HG03135 (cell line): ENCODE results near the gene SMIM35.

Experiments
- ATAC-seq: cut with Tn5 transposase; IDR thresholded peaks from one replicate; pipeline ENCODE4 v1.9.1; 2021; ENCODE audit warnings: mild to moderate bottlenecking, moderate library complexity; ENCODE audit not compliant: unreplicated experiment

SMIM35 gene

DNA sequence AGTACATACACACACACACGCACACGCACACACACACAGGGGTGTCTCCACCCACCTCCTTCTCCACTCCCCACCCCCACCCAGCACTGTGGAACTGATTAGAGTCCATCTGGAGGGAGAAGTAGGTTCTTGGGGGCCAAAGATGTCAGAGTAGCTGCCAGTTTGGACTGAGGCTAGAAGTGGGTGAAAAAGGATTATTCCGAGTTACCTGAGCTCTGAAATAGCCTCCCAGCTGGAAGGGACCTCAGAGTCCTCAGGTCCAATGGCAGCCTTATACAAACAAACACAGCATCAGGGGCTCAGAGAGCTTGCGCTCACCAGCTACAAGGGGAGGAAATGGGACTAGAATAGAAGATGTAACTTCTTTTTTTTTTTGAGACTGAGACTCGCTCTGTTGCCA lies 79.7 kb downstream of the SMIM35 start:
- ATAC-seq: no peak

DNA sequence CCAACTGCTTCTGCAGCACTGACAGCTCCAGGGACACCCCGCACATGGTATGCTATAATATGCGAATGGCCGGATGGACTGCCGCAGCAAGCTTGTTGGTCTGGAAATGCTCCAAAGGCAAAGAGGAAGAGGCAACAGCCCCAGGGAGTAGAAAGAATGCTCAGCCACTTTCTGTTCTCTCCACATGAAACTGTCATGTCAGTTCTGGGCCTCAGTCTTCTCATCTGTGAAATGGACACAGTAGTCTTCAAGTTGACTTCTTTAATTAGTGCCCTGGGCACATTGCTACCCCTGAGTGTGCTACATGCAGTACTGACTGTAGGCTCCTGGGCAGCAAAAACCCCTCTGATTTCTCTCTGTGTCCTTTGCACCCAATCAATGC lies 80.6 kb downstream of the SMIM35 start:
- ATAC-seq: no peak

DNA sequence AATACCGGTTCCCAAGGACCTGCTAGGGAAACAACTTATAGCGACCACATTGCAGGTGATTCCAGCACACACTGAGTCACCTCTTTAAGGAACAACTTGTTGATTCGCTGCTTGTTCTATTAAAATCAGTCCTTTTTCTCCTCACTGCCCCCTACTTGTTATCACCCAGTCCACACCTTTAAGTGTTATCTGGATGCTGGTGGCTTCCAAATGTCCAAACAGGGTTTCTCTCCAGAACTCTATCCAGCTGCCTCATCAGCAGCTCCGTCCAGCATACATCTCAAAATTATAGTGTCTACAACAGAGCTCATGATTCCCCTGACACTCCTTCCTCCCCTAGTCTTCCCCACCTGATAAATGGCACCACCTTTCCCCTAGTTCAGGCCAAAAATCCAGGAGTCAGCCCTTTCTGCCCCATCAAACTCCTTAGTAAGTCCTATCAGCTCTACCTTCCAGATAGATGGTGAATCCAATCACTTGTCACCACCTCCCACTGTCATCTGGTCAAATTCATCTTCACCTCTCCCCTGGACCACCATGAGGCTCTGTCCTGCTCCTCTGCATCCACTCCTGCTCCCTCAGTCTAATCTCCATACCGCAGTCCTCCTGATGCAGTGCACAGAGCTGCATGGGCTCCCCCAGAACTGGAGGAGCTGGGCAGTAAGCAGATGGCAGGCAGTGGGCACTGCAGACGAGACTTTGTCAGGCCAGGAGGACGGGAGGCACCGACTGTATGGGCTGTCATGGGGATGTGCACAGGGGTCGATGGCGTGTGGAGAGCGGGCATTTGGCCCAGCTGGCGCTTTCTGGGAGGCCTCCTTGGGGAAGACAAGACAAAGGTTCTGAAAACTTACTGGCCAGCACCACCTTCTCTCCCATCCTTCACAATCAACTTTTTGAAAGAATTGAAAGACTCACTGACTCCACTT lies 81.3 kb downstream of the SMIM35 start:
- ATAC-seq: no peak

DNA sequence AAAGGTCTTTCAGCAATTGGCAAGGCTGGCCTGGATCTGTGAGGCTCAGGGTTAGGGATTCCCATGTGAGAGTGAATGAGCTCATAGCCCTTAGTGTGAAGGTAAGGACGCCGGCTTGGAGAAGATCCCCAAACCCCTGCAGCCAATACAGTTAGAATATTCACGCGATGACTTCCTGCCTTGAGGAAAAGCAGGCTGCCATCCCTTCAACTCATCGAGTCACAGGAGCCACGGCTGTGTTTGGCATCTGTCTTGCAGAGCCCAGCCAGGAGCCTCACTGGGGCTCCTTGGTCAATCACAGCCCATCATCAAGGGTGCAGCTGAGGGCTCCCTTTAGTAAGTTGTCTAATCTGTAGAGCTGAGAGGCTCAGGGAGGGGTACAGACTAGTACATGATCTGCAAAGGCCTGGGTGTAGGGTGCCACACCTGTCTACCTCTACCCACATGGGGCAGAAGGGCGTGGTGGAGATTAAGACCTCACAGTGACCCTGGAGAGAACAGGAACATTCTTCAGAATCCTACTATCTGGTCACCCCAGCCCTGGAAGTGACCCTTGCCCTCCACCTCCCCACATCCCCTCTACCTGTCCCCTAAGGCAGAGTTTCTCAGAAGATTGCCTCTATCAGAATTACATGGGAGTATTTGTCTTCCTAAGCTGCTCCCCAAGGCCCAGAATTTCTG lies 82.1 kb downstream of the SMIM35 start:
- no peak for ATAC-seq

DNA sequence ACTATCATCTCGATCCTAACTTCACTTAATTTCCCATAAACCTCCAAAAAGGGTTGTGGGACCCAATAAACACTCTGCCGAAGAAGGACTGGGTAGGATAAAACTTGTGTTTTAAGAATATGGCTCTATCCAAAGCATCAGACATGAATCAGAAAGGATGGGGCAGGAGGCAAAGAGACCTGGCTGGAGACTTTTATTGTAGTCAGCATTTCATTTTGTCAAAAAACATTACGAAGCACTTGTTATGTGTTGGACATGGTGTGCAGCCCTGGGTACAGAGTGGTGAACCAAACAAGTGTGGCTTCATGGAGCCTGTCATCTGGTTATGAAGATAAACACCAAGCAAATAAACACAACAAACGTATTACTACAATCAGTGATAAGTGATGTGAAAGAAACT lies 83.3 kb downstream of the SMIM35 start:
- ATAC-seq: no peak

DNA sequence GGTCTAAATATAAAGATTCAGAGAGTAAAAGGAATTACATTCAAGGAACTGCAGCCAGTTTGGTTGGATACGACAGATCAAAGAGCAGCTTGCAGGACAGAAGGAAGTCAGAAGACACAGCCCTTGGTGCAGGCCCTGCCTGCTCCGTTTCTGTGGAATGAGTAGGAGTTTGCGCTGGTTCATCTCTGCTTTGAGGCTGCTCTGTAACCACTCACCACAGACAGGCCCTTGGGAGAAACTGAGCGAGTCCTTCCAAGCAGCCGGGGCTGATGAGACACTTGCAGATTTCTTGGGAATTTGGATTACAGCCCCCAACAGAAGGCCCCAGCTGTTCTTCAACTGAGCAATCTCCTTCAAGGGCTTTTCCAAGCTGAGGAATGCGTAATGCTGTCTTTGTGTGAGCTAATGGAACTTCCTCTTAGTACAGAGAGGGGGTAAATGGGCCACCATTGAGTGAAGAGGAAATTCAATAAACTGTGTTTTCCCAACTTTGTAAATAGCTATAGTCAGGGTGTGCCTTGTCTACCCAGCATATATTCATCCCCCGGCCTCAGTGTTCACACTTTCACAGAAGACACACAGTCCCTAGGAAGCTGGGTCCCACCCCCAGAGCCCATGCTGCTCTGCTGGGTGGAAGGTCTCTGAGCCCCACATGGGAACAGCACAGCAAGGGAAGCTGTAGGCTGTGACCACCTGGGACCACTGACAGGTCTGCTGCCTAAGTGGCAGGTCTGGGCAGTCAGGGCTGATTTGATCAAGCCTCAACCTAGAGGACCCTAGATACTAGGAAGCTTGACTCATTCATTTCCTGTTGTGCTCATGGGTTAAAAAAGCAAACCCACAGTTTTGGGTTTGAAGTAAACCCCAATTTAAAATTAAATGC lies 84.0 kb downstream of the SMIM35 start:
- ATAC-seq: no peak

DNA sequence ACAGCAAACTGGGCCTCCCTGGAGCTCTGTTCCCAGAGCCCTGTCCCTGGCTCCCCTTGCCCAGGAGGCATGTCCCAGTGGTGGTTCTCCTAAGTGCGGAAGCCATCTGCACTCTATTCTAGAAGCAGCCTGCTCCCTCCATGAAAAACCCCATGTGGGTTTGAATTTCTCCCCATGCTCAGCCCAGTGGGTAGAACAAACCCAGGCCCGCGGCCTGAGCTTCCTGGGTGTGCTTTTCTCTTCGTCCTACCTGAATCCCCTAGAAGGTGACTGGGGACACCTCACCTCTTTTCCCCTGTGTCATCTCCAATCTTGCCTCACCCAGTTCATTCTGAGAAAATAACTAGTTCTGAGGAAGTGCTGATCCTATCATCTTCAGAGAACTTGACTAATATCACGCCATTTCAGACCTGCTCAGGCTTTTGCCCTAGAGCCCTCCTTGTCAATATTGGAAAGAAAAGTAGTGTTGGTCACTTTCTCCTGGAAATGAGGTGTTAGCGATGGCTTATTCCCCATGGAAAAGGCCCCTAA lies 84.7 kb downstream of the SMIM35 start:
- no peak for ATAC-seq

DNA sequence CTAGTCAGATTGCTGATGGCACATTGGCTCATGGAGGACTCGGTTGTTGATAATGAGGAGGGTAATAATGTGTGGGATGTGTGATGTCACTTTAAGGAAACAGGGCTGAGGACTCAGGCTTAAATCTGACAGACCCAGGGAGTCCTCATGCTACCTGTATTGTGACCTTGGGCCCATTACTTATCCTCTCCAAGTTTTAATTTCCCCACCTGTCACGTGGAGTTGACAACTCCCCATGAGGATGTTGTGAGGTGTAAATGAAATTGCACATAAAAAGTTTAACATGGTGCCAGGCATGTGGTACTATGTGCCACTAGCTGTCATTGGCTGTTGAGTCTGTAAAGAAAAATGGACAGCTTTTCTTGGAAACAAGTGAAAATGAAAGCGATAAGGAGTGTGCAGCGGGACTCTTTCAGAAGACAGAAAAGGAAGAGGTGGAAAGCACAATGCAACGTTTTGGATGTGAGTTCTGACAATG lies 85.2 kb downstream of the SMIM35 start:
- no peak for ATAC-seq

DNA sequence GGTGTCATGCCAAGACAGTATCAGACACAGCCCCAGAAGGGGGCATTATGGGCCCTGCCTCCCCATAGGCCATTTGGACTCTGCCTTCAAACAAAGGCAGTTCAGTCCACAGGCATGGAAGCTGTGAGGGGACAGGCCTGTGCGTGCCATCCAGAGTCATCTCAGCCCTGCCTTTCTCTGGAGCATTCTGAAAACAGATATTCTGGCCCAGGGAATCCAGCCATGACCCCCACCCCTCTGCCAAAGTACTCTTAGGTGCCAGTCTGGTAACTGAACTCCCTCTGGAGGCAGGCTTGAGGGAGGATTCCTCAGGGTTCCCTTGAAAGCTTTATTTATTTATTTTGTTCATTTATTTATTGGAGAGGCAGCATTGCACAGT lies 85.9 kb downstream of the SMIM35 start:
- ATAC-seq: no peak

DNA sequence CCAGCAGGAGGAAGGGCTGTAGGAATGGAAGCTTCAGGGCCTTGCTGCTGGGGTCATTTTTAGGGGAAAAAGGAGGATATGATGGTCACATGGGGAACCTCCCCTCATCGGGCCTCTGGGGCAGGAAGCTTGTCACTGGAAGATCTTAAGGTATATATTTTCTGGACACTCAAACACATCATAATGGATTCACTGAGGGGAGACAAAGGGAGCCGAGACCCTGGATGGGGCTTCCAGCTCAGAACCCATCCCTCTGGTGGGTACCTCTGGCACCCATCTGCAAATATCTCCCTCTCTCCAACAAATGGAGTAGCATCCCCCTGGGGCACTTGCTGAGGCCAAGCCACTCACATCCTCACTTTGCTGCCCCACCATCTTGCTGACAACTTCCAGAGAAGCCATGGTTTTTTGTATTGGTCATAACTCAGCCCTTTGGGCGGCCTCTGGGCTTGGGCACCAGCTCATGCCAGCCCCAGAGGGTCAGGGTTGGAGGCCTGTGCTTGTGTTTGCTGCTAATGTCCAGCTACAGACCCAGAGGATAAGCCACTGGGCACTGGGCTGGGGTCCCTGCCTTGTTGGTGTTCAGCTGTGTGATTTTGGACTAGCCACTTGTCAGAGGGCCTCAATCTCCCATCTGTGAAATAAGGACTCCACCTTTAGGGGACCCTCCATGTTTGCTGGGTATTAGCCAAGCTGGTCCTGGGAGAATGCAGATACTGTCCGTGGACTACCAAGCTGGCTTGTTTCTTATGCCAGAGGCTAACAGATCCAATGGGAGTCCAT lies 86.5 kb downstream of the SMIM35 start:
- no peak for ATAC-seq

DNA sequence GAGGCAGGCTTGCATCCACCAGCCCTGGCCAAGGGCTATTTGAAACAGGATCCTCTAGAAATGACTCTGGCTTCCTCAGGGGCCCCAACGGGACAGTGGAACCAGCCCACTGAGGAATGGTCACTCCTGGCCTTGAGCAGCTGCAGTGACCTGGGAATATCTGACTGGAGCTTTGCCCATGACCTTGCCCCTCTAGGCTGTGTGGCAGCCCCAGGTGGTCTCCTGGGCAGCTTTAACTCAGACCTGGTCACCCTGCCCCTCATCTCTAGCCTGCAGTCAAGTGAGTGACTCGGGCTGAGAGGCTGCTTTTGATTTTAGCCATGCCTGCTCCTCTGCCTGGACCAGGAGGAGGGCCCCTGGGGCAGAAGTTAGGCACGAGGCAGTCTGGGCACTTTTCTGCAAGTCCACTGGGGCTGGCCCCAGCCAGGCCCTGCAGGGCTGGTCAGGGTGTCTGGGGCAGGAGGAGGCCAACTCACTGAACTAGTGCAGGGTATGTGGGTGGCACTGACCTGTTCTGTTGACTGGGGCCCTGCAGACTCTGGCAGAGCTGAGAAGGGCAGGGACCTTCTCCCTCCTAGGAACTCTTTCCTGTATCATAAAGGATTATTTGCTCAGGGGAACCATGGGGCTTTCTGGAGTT lies 87.3 kb downstream of the SMIM35 start:
- no peak for ATAC-seq

DNA sequence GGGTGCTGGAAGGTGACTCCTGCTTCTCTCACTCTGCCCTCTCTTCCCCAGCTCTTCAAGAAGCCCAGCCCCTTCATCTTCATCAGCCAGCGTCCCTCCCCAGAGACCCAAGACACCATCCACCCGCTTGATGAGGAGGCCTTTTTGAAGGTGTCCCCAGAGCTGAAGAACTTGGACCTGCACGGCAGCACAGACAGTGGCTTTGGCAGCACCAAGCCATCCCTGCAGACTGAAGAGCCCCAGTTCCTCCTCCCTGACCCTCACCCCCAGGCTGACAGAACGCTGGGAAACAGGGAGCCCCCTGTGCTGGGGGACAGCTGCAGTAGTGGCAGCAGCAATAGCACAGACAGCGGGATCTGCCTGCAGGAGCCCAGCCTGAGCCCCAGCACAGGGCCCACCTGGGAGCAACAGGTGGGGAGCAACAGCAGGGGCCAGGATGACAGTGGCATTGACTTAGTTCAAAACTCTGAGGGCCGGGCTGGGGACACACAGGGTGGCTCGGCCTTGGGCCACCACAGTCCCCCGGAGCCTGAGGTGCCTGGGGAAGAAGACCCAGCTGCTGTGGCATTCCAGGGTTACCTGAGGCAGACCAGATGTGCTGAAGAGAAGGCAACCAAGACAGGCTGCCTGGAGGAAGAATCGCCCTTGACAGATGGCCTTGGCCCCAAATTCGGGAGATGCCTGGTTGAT lies 88.0 kb downstream of the SMIM35 start:
- no peak for ATAC-seq

DNA sequence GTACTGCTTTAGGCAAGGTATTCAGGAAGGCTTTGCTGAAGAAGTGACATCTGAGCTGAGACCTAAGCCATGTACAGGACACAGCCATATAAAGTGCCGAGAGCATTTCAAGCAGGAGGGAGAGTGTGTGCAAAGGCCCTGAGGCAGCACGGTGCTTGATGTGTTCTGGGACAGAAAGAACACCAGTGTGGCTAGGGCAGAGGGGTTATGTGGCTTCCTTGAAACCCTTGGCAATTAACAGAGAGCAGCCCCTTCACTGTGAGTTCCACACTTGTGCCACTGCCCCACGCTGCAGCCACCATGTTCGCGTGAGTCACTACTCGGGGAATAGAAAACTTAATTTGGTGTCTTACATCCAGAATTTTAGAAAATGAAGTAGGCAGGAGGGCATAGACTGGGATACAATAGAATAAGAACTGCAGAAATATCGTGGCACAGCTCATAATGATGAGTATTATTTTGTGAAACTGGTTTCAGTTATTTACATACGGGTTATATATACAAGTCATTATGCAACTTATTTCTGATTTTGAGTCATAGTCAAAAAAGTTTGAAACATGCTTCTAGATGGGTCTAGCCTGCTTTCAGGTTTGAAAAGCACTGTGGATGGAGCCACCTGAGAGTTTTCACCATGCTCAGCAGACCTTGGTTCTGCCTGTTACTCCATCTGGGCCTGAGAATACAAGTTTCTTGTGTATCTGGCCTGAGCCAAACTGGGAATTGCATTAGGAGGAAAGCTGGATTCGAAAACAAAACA lies 88.8 kb downstream of the SMIM35 start:
- peak; percentile 68 for ATAC-seq

DNA sequence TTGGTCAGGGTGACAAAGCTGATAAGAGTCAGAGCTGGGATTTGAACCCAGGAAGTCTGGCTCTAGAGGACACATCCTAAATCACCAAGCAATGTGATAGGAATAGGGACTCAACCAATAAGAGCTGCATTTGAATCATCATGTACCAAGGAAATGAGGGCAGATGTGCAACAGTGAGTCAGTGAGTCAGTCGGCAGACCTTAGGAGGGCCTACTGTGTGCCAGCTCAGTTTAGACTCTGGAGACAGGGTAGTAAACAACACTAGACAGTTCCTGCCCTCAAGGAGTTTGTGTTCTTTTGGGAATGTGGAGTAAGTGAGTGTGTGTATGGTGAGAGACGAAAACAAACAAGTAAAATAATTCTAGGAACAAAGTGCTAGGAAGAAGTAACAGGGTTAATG lies 89.4 kb downstream of the SMIM35 start:
- ATAC-seq: no peak

DNA sequence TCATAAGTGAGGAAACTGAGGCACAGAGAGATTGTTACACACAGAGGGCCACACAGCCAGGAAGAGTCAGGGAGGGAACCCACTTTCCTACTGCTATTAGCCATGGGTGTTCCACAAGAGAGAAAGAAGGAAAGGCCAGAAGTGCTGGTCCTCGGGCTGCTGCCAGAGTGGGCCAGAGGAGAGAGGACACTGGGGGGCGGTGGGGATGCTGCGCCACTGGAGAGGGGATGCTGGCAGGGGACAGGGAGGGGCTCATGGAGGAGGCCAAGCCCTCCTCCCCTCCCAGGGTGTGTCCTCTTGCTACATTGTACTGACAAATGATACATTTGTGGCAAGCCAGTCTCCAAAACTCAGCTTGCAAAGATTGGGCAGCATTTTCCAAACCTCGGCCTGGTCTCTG lies 90.7 kb downstream of the SMIM35 start:
- no peak for ATAC-seq

DNA sequence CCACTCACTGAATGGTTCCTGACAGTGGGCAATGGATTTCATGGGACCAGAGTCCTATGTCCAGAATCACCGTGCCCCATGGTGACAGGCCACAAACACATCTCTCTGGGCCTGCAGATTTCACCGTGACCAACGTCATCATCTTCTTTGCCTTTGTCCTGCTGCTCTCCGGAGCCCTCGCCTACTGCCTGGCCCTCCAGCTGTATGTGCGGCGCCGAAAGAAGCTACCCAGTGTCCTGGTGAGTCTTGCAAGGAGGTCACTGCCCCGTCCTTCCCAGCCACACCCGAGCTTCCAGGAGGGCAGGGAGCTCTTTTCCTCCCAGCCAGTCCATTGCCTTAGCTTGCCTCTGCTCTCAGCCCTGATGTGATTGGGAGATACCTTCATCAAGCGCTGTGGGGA lies 91.3 kb downstream of the SMIM35 start:
- no peak for ATAC-seq

DNA sequence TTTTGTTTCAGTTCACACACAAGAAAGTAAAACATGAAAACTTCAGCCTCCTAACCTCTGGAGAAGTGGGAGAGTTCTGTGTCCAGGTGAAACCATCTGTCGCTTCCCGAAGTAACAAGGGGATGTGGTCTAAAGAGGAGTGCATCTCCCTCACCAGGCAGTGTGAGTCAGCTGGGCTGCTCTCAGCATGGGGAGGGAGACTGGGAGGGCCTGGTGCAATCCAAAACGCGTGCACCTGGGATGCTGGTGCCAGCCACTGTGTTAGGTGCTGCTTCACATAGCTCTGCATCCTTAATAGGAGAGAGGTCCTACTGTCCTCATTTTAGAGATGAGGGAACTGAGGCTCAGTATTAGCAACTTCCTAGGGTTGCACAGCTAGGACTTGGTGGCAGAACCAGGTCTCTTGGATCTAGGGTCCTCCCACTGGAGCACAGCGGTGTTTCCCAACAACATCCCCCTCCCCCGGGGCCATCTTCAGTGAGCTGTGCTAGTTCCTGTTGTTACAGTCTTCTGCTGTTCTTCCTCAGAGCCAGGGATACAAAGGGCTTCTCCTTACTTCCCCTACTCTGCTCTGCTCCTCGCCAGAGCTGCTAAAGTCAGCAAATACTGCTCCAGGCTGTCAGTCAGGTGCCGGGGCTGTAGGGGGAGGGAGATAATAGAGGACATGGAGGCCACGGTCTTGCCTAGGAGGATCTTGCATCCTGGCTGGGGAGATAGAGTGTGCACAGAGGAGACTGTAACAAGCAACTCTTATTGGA lies 92.6 kb downstream of the SMIM35 start:
- ATAC-seq: no peak

DNA sequence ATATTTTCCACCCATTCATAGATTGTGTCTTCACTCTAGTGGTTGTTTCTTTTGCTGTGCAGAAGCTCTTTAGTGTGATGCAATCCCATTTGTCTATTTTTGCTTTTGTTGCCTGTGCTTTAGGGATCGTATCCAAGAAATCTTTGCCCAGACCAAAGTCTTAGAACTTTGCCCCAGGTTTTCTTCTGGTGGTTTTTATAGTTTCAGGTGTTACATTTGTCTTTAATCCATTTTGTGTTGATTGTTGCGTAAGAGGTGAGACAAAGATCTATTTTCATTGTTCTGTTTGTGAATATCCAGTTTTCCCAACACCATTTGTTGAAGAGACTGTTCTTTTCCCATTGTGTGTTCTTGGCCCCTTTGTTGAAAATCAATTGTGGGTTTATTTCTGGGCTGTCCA lies 94.1 kb downstream of the SMIM35 start:
- no peak for ATAC-seq
